ENCODE measurements around the gene DPPA4.

DPPA4 gene

DNA sequence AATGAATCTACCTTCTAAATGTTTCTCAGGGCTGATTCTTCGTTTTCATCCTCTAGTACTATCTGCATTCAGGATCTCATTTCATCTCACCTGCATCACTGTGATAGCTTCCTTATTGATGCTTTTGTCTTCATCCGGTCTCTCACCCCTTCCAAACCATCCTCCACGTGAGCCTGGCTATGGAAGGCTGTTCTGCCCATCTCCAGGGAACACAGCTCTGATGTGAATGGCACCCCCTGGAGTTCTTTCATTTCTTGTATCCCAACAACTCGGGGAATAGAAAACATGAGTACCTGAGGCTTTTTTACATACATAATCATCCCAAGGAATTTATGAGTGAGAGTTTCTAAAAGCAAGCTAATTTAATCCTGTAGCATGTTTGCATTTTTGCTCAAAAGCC lies 8.8 kb upstream of the DPPA4 start:
- Histone ChIP-seq H3K36me3 (ENCODE audit: control insufficient read depth, insufficient read depth, low read length) (no peaks in the 10 kb centered on the region), H3K4me3 (replicated peaks; ENCODE audit: low read depth, low read length) (no peak overlapping the region), H3K27me3 (replicated peaks; ENCODE audit: control insufficient read depth, insufficient read depth, low read length) (no peaks in the 10 kb centered on the region)
- no peak for DNase-seq (ENCODE audit: extremely low read depth, insufficient read length)
- TF ChIP-seq, protein P1, sequence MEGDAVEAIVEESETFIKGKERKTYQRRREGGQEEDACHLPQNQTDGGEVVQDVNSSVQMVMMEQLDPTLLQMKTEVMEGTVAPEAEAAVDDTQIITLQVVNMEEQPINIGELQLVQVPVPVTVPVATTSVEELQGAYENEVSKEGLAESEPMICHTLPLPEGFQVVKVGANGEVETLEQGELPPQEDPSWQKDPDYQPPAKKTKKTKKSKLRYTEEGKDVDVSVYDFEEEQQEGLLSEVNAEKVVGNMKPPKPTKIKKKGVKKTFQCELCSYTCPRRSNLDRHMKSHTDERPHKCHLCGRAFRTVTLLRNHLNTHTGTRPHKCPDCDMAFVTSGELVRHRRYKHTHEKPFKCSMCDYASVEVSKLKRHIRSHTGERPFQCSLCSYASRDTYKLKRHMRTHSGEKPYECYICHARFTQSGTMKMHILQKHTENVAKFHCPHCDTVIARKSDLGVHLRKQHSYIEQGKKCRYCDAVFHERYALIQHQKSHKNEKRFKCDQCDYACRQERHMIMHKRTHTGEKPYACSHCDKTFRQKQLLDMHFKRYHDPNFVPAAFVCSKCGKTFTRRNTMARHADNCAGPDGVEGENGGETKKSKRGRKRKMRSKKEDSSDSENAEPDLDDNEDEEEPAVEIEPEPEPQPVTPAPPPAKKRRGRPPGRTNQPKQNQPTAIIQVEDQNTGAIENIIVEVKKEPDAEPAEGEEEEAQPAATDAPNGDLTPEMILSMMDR (IDR thresholded peaks at IDR 0.05; ENCODE audit: insufficient read depth, low read length, poor library complexity, severe bottlenecking): no peak

DNA sequence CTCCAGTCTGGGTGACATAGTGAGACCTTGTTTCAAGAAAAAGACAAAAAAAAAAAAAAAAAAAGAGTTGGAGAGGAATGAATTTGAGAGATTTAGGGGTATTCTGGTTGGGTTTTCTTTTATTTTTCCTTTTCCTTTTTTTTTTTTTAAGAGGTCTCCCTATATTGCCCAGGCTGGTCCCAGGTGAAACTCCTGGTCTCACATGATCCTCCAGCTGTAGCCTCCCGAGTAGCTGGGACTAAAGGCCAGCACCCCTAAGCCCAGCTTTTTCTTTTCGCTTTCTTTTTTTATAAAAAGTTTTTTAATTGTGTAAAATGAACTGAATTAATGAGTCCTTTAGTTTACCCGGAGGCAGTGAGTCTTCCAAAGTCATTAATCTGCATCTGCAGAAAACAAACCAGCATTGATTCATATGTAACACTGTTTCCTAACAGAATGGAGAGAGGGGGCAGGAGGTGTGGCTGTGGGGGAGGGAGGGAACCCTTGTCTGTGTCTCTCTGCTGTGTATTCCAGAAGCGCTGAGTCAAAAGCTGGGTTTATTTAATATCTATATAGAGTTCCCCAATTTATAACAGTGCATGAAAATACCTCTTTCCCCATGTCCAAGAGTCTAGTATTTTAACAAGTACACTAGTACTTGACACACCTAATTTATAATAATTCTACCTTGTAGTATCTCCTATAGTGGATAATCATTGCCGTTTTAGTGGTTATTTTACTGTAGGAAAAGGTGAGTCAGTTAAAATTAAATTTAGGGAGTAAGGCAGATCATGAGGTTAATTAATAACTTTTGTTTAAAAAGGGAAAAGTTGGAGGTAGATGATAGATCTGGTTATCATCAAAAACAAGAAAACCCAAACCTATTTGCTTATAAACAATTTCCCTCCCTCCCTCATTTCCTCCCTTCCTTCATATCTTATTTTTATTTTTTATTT lies 2.6 kb upstream of the DPPA4 start:
- DNase-seq (ENCODE audit: extremely low read depth, insufficient read length): no peak
- TF ChIP-seq, protein P1 (IDR thresholded peaks at IDR 0.05; ENCODE audit: insufficient read depth, low read length, poor library complexity, severe bottlenecking): no peak
- H3K27me3 ChIP-seq (replicated peaks; ENCODE audit: control insufficient read depth, insufficient read depth, low read length): no peaks in the 10 kb centered on the region
- no peak overlapping the region for H3K4me3 ChIP-seq (replicated peaks; ENCODE audit: low read depth, low read length)
- no peaks in the 10 kb centered on the region for H3K36me3 ChIP-seq (ENCODE audit: control insufficient read depth, insufficient read depth, low read length)

GRCh38 chr3:109339197-109339596 lies 1.9 kb upstream of the DPPA4 start:
- DNase-seq (ENCODE audit: extremely low read depth, insufficient read length): no peak
- no peaks in the 10 kb centered on the region for H3K27me3 ChIP-seq (replicated peaks; ENCODE audit: control insufficient read depth, insufficient read depth, low read length)
- no peak overlapping the region for H3K4me3 ChIP-seq (replicated peaks; ENCODE audit: low read depth, low read length)
- TF ChIP-seq, protein P1 (IDR thresholded peaks at IDR 0.05; ENCODE audit: insufficient read depth, low read length, poor library complexity, severe bottlenecking): no peak
- H3K36me3 ChIP-seq (ENCODE audit: control insufficient read depth, insufficient read depth, low read length): no peaks in the 10 kb centered on the region

GRCh38 chr3:109338322-109338721 lies 976 bp upstream of the DPPA4 start:
- TF ChIP-seq, protein P1 (IDR thresholded peaks at IDR 0.05; ENCODE audit: insufficient read depth, low read length, poor library complexity, severe bottlenecking): no peak
- no peak for DNase-seq (ENCODE audit: extremely low read depth, insufficient read length)
- no peaks in the 10 kb centered on the region for H3K36me3 ChIP-seq (ENCODE audit: control insufficient read depth, insufficient read depth, low read length)
- no peak overlapping the region for H3K4me3 ChIP-seq (replicated peaks; ENCODE audit: low read depth, low read length)
- H3K27me3 ChIP-seq (replicated peaks; ENCODE audit: control insufficient read depth, insufficient read depth, low read length): no peaks in the 10 kb centered on the region

DNA sequence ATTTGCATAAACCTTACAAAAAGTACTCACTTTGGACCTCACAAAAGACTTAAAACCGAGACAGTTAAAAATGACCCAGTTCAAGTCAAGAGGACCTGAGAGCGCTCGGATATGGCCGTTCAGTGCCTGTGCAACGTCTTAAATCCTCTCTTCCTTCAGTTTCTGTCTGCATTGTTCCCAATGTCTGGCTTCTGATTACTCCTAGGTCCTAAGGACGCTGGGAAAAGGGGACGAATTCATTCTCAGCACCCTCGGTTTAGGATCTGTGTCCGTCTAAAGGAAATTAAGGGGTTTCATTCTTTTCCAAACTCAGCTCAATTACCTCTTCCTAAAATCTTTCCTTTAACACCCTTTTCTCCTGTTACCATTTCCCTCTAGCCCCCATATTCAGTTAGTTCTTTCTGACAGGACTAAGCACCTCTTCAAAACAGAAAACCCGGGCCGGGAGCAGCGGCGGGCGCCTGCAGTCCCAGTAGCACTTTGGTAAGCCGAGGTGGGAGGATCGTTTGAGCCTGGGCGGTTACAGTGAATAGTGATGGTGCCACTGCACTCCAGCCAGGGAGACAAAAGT lies 970 bp downstream of the DPPA4 start:
- no peaks in the 10 kb centered on the region for H3K27me3 ChIP-seq (replicated peaks; ENCODE audit: control insufficient read depth, insufficient read depth, low read length)
- TF ChIP-seq, protein P1 (IDR thresholded peaks at IDR 0.05; ENCODE audit: insufficient read depth, low read length, poor library complexity, severe bottlenecking): no peak
- no peak for DNase-seq (ENCODE audit: extremely low read depth, insufficient read length)
- no peaks in the 10 kb centered on the region for H3K36me3 ChIP-seq (ENCODE audit: control insufficient read depth, insufficient read depth, low read length)
- H3K4me3 ChIP-seq (replicated peaks; ENCODE audit: low read depth, low read length): no peak overlapping the region

Measured in GM06990 (cell line).